OCI-M1 (cell line): ENCODE results near the gene XIAP.
"Not testable (repeated sequence)": the region's sequence is repeated elsewhere in the genome, so short reads cannot be mapped to it uniquely, and the experiment has no call there.

ENCODE experiments used
- DNase-seq: peaks from one replicate; lab custom pipeline; 2025; lab: John Stamatoyannopoulos, UW

Gene XIAP

DNA sequence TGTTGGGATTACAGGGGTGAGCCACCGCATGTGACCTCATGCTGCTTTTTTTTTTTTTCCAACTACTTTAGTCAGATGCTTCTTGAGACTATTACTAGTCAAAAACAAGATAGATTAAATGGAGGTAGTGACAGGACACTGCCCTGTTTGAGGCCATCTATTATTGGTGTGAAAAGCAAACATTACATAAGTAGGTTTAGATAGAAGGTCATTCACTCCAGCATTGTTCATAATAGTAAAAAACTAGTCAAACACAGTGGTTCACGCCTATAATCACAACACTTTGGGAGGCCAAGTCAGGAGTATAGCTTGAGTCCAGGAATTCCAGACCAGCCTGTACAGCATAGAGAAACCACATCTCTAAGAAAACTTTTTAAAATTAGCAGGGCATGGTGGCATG lies 16.3 kb downstream of the XIAP start:
- no peak for DNase-seq

DNA sequence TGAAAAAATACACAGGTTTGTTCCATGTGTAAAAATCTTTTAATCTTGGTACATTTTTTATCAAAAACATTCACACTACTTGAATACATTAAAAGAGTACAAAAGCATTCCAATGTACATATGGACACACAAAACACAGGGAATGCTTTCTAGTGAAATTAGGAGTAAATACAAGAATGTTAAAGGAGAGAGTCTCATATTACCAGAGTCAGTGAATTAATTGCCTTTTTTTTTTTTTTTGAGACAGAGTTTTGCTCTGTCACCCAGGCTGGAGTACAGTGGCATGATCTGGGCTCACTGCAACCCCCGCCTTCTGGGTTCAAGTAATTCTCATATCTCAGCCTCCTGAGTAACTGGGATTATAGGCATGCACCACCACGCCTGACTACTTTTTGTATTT lies 17.0 kb downstream of the XIAP start:
- no peak for DNase-seq

DNA sequence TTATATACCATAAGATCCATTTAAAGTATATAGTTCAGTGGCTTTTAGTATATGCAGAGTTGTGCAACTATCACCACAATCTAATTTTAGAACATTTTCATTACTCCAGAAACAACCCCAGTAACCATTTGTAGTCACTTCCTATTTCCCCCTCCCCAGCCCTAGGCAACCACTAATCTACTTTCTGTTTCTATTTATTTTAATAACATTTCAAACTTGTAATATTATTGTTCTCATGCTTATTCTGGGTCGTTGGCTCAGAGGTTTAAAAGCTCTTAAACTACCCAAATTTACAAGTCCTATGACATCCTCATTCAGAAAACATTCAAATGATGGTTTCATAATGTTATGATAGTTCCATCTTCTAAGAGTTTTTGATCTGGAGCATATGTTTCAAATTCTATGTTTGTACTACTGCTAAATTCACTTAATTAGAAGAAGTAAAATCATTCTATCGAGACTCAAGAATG lies 18.4 kb downstream of the XIAP start:
- peak; percentile 62 for DNase-seq

GRCh38 chrX:123881330-123881729 lies 21.5 kb downstream of the XIAP start:
- no peak for DNase-seq

DNA sequence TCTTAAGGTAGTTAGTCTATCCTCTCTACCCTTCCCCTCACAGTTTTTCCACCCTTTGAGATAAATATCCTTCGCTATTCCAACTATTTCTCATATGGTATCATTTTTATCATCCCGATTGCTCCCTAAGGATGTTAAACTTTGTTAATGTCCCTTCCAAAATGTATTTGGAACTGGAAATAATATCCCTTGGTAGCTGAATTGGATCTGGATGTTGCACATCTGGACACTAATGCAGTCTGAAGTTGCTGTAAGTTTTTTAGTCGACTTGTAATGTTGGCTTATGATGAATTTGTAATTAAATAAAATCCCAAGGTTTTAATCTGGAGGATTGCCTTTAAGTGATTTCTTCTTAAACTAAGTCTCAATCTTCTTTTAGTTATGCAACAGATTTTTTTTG lies 22.5 kb downstream of the XIAP start:
- no peak for DNase-seq

DNA sequence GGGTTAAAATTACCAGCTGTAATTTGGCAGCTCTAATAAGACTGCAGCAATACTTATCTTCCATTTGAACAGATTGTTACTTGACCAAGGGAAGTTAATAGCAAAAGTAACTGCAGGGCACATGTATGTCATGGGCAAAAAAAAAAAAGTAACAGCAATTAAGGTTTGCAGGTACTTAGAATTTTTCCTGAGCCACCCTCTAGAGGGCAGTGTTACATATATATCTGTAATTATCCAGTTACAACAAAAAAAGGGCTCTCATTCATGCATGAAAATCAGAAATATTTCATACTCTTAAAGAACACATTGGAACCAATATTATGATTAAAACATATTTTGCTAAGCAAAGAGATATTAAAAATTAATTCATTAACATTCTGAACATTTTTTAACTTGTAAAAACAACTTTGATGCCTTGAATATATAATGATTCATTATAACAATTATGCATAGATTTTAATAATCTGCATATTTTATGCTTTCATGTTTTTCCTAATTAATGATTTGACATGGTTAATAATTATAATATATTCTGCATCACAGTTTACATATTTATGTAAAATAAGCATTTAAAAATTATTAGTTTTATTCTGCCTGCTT lies 25.1 kb downstream of the XIAP start:
- DNase-seq, result peak; percentile 67

DNA sequence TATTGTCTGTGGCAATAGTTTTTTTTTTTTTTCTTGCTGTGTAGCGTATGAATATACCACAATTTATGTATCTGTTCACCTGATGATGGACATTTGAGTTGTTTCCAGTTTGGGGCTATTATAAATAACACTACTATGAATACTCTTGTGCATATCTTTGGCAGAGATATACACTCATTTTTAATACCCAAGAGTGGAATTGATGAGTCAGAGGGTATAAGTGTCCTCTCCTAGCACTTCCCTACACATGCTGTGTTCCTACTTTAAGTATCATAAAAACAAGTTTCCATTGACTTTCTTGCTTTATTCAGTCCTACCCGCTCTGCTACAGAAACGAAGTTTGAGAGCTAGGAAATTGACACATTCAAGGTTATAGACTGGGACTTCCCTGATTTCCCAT lies 39.8 kb downstream of the XIAP start:
- no peak for DNase-seq

- DNase-seq, result not testable (repeated sequence)
Measured at GRCh38 chrX:123903261-123903660, 43.4 kb downstream of the XIAP start.

DNA sequence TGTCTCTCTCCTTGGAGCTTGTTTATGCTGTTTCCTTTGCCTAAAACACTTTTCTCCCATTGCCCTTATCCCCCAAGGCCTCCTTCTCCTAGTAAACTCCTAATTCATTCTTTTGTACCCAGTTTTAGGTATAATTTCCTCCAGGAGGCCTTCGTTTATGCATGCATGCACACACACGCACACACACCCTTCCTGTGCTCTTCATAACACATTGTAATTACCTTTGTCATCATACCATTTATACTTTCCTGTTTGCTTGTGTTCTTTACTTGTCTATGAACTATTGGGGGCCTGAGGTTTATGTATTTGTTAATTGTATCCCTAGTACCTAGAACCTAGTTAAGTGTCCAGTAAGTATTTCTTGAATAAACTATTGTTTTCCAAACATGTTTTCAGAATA lies 45.5 kb downstream of the XIAP start:
- DNase-seq, result no peak

GRCh38 chrX:123906557-123907316 lies 46.9 kb downstream of the XIAP start:
- DNase-seq, result no peak

- DNase-seq, result no peak
Measured at GRCh38 chrX:123909523-123909922, 49.7 kb downstream of the XIAP start.

GRCh38 chrX:123917069-123917468 lies 57.2 kb downstream of the XIAP start:
- DNase-seq, result no peak

DNA sequence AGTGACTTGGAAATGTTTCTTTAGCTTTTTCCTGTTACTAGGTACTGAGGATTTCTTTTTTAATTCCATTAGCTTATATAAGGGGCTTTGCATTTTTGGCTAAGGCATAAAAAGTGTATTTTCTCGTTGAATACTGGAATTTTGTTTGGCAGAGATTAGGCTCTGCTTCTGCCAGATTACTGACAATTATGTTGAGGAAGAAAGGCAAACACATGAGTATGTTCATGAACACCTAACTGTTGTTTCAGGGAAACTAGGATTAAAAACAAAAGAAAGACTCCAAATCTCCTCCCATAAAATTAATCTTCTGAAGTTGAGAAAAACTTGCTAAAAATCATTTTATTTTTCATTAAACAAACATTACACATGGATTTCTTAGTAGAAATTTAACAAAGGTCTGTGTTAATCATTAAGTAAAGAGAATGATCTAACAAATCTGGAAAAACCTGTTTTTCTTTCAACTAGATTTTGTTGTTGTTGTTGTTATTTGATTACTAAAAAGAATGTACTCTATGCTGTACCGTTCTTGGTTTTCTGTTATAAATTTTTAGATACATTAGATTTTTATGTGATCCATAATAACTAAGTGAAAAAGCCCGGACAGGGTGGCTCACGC lies 58.4 kb downstream of the XIAP start:
- no peak for DNase-seq

GRCh38 chrX:123920105-123920785 lies 60.4 kb downstream of the XIAP start:
- DNase-seq, result no peak

GRCh38 chrX:123923211-123923610 lies 63.4 kb downstream of the XIAP start:
- no peak for DNase-seq

DNA sequence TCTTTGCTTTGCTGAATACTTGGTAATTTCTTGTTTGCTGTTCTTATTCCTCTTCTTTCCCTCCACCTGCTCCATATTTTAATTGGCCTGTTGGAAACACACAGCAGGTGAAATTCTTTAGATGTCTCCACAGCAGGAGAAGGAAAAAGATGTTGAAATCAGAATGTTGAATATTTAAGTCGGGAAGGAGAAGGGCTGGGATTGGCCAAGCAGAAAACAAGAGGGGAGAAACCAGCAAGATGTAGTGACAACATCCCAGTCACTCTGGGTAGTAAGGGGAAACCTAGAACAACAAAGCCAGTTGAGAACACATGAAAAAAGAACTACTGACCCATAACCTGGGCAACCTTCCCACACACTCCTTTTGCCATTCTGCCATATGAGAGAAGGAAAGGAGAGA lies 64.3 kb downstream of the XIAP start:
- no peak for DNase-seq

DNA sequence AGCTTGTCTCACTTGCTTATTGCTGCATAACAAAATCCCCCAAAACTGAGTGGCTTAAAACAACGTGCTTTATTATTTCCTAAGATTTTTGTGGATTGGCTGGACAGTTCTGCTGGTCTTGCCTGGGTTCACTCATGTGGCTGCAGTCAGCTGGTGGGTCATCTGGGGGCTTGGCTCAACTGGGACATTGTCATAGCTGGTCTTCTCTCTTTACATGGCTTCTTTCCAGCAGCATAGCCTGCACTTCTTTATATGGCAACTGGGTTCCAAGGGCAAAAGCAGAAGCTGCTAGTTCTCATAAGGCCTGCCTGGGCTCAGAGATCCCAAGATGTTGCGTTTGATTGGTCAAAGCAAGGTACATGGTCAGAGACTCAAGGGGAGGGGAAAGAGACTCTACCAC lies 68.0 kb downstream of the XIAP start:
- DNase-seq, result peak; percentile 23

- DNase-seq, result not testable (repeated sequence)
Measured at GRCh38 chrX:123932055-123932454, 72.2 kb downstream of the XIAP start.

GRCh38 chrX:123943074-123943473 lies 83.2 kb downstream of the XIAP start:
- no peak for DNase-seq

GRCh38 chrX:123943488-123943887 lies 83.6 kb downstream of the XIAP start:
- no peak for DNase-seq

GRCh38 chrX:123949846-123950245 lies 90.0 kb downstream of the XIAP start:
- DNase-seq, result no peak

- DNase-seq, result peak; percentile 74
Measured at GRCh38 chrX:123959281-123960063, 99.6 kb downstream of the XIAP start.
